Natural killer cell (primary cell): ENCODE data around the gene TSSK2. TPM values are rescaled to one million over a fixed set of nuclear protein-coding genes. Genes with fewer than 3 reads are reported as not detected.
A peak's percentile ranks its signal among the peaks of the same experiment; 100 is the strongest.

Experiments used
- ATAC-seq, 3 donors: fragments of 150-1000 bp in 2 of 3; fragments of 200-7000 bp in 1 of 3; cut with Tn5 transposase; 1 replicate in 1 of 3; 2 replicates in 2 of 3; pipeline ENCODE4 v1.10.0; 2021; ENCODE audit warnings: mild to moderate bottlenecking in 2 of 3, moderate library complexity in 2 of 3
- DNase-seq, 2 donors: peaks; one replicate each; pipeline versions ENCODE4 v3.0.0 to v3.0.0-alpha.2; 2013 to 2021; ENCODE audit warnings: mixed read lengths in 1 of 2
- H3K27ac ChIP-seq: one replicate; pipeline ENCODE4 v1.5.1; 2013; ENCODE audit warnings: mild to moderate bottlenecking, low read length
- H3K27me3 ChIP-seq: one replicate; pipeline ENCODE4 v1.6.1; 2013; ENCODE audit warnings: low read length; ENCODE audit not compliant: control insufficient read depth, insufficient read depth
- H3K36me3 ChIP-seq: one replicate; pipeline ENCODE4 v1.6.1; 2013; ENCODE audit warnings: low read length; ENCODE audit not compliant: control insufficient read depth, insufficient read depth
- H3K4me1 ChIP-seq: one replicate; pipeline ENCODE4 v1.6.1; 2013; ENCODE audit warnings: low read length; ENCODE audit not compliant: control insufficient read depth, insufficient read depth
- H3K4me3 ChIP-seq: one replicate; pipeline ENCODE4 v1.5.1; 2013; ENCODE audit warnings: low read length
- H3K9me3 ChIP-seq: one replicate; pipeline ENCODE4 v1.6.1; 2013; ENCODE audit warnings: low read length; ENCODE audit not compliant: control insufficient read depth, insufficient read depth
- H3K27ac Mint-ChIP-seq, 2 donors: one replicate each; pipeline ENCODE4 v1.8.0; 2022; ENCODE audit warnings: mild to moderate bottlenecking in 2 of 2, mixed read lengths in 2 of 2, moderate library complexity in 1 of 2
- H3K27me3 Mint-ChIP-seq, 2 donors: one replicate each; pipeline ENCODE4 v1.8.0; 2022; ENCODE audit warnings: low read depth in 2 of 2, mixed read lengths in 2 of 2
- H3K36me3 Mint-ChIP-seq: one replicate; pipeline ENCODE4 v1.8.0; 2022; ENCODE audit warnings: mixed read lengths
- H3K4me1 Mint-ChIP-seq, 2 donors: one replicate each; pipeline ENCODE4 v1.8.0; 2022; ENCODE audit warnings: mixed read lengths in 2 of 2
- H3K4me3 Mint-ChIP-seq: one replicate; pipeline ENCODE4 v1.8.0; 2022; ENCODE audit warnings: mild to moderate bottlenecking, moderate library complexity, mixed read lengths
- H3K9me3 Mint-ChIP-seq, 2 donors: one replicate each; pipeline ENCODE4 v1.8.0; 2022; ENCODE audit warnings: mixed read lengths in 2 of 2
- CTCF ChIP-seq: fragments of 200-600 bp; IDR thresholded peaks from one replicate; pipeline ENCODE4 v1.8.0; 2022; ENCODE audit warnings: antibody characterized with exemption
- WGBS: methylation state at CpG from one replicate; pipeline ENCODE4 v1.1.7; 2013; ENCODE audit warnings: missing lambda C conversion rate; ENCODE audit not compliant: insufficient coverage; 5-methylcytosine and 5-hydroxymethylcytosine counted together
- intact Hi-C: fragments of 100-400 bp; cut with micrococcal nuclease; formaldehyde crosslinking; loops from one replicate; pipeline ENCODE4 v1.14.2; 2022
- total RNA-seq, 4 donors: library from RNA; stranded (reverse); fragments of 120-200 nt in 1 of 4; gene quantifications; one replicate each; pipeline versions ENCODE4 v1.2.3 to v1.2.4, GENCODE V29; 2013 to 2022

The TSSK2 gene
- total RNA-seq, 3 donors from 2014 or later (not counting 1 experiment from before 2014, with no cell fraction given), result not detected

GRCh38 chr22:19105867-19106802, 25.0 kb upstream of the TSSK2 start:
- Histone ChIP-seq H3K9me3 (no peaks in the 10 kb centered on the region), H3K27me3 (no peaks in the 10 kb centered on the region), H3K27ac (no peak overlapping the region), H3K36me3 (no peaks in the 10 kb centered on the region), H3K4me1 (peaks cover 36% of the 10 kb centered on the region), H3K4me3 (no peak overlapping the region)
- Mint-ChIP-seq H3K4me1 (peaks cover 57 to 65% of the 10 kb centered on the region in 2 donors), H3K27me3 (no peaks in the 10 kb centered on the region), H3K27ac (peak overlapping the region; percentile 80 to 84), H3K9me3 (no peaks in the 10 kb centered on the region), H3K36me3 (no peaks in the 10 kb centered on the region), H3K4me3 (no peak overlapping the region)
- intact Hi-C loops, result no loop called here
- DNase-seq (peak; percentile 25 to 75), ATAC-seq (peak; percentile 48 to 62 (median 58))
- WGBS, result 78% methylated on average over 18 of the region's 18 CpGs
- TF ChIP-seq CTCF, result no peak

- Histone ChIP-seq H3K36me3 (no peaks in the 10 kb centered on the region), H3K27me3 (no peaks in the 10 kb centered on the region), H3K9me3 (no peaks in the 10 kb centered on the region), H3K4me1 (peaks cover 41% of the 10 kb centered on the region), H3K4me3 (no peak overlapping the region), H3K27ac (no peak overlapping the region)
- Mint-ChIP-seq H3K9me3 (no peaks in the 10 kb centered on the region), H3K27ac (peak overlapping the region; percentile 80 to 84), H3K4me3 (no peak overlapping the region), H3K4me1 (peaks cover 57 to 66% of the 10 kb centered on the region in 2 donors), H3K36me3 (no peaks in the 10 kb centered on the region), H3K27me3 (no peaks in the 10 kb centered on the region)
- ATAC-seq (no peak), DNase-seq (no peak)
- no peak for TF ChIP-seq CTCF
- 65% methylated on average over 3 of the region's 3 CpGs for WGBS
- intact Hi-C loops, result no loop called here
Observed at GRCh38 chr22:19106886-19107729, 24.0 kb upstream of the TSSK2 start.

GRCh38 chr22:19107730-19108074, 23.4 kb upstream of the TSSK2 start:
- WGBS, result 98% methylated on average over 6 of the region's 8 CpGs
- Histone ChIP-seq H3K36me3 (no peaks in the 10 kb centered on the region), H3K9me3 (no peaks in the 10 kb centered on the region), H3K27me3 (no peaks in the 10 kb centered on the region), H3K4me3 (no peak overlapping the region), H3K4me1 (peaks cover 41% of the 10 kb centered on the region), H3K27ac (no peak overlapping the region)
- H3K27ac Mint-ChIP-seq, result peak overlapping the region; percentile 80 to 84
- H3K4me1 Mint-ChIP-seq, result peaks cover 58 to 64% of the 10 kb centered on the region in 2 donors
- TF ChIP-seq CTCF, result no peak
- intact Hi-C loops, result no loop called here
- no peaks in the 10 kb centered on the region for H3K27me3 Mint-ChIP-seq
- DNase-seq (no peak), ATAC-seq (no peak)
- H3K4me3 Mint-ChIP-seq, result peak overlapping the region; percentile 47
- H3K9me3 Mint-ChIP-seq, result no peaks in the 10 kb centered on the region
- no peaks in the 10 kb centered on the region for H3K36me3 Mint-ChIP-seq
